GM19351 (cell line): ENCODE data around the gene SEMA4F.

ENCODE experiments used
- ATAC-seq: cut with Tn5 transposase; IDR thresholded peaks from one replicate; pipeline ENCODE4 v1.9.1; 2021; ENCODE audit warnings: mild to moderate bottlenecking, moderate library complexity; ENCODE audit not compliant: unreplicated experiment

Gene SEMA4F

DNA sequence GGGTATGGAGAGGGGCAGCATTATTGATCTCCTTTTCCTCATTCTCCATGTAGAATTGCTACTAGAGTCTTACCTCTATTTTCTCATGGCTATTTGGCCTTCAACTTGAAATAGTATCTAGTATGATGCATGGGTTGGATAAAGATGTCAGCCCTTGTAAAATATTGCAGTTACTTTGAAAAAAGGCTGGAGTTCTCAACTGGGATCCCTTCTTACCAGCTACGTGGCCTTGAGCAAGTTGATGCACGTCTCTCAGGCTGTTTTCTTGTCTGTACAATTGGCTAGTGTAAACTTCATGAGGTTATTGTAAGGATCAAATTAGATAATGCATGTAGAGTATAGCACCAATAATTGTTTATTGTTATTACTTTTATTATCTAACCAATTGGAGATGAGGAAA, 50.2 kb downstream of the SEMA4F start:
- ATAC-seq, result no peak

GRCh38 chr2:74706741-74707140, 52.7 kb downstream of the SEMA4F start:
- no peak for ATAC-seq

DNA sequence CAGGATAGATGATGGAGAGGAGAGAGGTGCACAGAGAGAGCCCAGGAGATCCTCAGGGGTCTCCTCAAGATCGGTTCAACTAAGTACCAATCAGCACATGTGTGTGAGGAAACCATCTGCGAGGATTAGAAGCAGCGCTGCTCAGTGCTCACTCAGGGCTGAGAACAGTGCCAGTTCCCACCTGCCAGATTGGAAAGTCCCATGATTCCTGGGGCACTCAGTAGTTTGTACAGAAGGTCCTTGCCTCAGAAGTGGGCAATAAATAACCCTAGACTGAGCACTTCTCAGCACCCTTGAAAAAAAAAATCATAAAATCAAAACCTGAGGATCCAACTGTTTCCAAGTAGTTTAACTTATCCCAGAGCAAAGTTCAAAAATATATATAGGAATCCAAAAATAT, 53.8 kb downstream of the SEMA4F start:
- ATAC-seq, result no peak

DNA sequence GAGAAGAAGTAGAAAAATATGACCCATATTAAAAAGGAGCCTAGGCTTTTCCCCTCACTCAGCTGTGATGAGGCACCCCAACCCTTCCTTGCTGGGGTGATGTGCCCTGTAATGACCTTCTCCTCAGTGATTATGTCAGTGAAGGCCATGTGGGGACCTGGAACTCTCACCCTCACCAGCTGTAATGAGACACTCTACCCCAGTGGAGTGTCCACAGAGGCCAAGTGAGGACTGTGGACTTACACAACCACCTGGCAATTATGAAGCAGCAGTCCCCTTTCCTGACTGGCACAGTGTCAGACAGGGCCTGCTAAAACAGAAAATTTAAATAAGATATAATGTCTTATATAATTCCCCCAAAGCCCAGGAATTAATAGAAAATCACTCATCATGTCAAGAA, 54.2 kb downstream of the SEMA4F start:
- ATAC-seq, result no peak

GRCh38 chr2:74708883-74709282, 54.8 kb downstream of the SEMA4F start:
- ATAC-seq, result no peak

DNA sequence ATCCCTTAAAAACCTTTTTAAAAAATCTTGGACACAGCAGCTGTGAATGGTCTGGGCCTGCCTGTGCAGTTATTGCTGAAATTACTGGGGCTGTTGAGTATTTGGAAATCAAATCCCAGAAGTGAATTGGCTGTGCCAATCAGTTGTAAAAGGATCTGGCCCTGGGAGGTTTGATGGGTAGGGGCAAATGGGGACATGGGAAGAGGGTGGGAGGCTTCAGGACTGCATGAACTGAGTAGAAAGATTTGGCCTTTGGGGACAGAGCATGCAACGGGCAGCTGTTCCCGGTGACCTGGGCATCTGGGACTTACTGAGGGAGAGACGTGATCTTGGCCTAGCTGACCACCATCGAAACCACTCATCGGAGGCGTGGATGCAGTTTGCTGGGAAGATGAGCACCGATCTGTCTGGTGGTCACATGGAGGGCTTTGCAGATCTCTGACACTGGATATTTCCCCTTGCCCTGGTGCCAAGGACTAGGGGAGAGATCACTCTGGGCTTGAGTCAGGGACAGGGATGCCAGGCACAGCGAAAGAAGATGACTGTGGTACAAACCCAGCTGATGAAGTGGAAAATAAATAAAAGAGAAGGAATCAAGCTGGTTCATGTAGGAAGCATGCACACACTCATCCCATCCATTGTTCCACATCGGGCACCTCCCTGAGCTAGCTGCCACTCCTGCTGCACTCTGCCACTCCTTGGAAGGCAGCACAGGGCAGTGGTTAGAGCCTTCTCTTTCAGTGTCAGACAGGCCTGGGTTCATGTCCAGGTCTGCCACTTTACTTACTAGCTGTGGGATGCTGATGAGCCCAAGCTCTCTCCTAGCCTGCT, 58.4 kb downstream of the SEMA4F start:
- no peak for ATAC-seq

DNA sequence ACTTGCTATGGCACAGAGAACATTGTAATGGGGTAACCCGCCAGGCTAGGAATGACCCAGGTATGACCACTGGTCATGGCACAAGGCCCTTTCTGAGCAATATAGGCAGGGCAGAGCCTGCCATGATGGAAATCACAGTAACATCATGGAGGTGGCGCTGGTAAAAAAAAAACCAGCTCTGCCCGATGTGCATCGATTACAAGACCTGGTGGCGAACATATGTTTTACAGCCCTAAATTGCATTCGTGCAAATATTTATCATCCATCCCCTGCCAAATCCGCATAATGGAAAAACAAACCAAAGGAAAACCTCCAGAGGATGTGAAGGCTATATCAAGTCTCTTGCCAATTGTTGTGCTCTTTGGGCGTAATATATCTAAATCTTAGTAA, 60.6 kb downstream of the SEMA4F start:
- ATAC-seq, result no peak

DNA sequence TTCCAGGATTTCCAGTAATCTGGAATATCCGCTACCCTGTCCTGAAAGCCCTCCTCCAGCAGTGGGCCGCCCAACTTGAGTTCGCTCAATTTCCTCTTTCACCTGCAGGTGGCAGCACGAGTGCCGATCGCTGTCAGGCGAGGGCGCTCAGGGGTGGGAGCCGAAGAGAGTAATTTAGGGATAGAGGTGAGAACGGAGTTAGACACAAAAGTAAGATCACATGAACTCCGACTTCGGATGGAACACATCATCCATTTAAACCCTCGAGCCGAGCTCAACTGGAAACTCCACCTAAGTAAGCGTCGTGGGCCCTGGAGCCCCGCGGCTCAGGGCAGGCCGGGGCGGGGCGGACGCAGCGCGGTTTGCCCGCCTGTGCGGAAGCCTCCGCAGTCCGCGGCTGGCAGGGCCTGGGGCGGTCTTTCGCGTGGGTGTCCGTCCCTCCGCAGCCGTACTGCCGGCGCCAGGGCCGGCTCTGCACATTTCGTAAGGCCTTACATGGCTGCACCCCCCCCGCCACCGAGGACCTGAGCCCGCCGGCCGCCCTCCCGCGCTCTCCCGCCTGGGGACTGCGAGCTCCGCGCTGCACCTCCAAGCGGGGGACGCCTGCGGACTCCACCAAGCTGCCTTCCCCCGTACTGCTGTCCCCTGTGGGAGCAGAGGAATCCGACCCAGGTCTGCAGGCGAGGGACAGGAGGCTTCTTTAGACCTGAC, 61.2 kb downstream of the SEMA4F start:
- ATAC-seq, result peak; percentile 93

DNA sequence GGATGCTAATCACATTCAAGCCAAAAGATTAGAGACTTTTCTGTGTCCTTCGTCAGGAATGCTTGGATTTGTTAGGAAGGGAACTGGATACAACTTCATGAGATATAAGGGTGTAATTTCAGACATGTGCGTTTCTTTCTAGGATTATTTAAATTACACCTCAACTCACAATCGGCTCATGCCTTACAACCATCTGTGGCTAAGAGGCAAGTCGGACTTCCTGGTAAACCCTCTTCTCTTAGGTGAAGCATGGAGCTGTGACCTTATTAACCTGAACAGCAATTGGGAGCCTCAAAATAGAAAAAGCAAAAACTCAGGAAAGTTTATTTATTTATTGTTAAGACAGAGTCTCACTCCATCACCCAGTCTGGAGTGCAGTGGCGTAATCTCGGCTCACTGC, 61.8 kb downstream of the SEMA4F start:
- ATAC-seq, result no peak

DNA sequence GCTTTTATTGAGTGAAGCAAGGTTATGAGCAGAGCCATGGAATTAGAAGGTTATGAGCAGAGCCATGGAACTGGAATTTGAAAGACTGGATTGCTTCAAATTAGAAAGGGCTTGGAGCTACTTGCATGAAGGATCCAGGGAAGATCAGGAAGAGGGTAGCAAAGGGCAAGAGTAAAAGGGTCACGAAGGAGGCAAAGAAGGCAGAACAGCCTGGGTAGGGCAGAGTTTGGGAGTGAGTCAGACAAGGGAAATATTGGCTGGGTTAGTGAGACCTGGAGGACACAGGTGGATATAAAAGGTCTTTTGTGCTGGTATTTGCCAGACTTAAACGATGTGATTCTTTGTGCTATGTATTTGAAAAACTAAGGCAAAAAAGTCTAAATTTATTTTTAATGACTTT, 65.0 kb downstream of the SEMA4F start:
- ATAC-seq, result no peak

GRCh38 chr2:74721316-74721715, 67.3 kb downstream of the SEMA4F start:
- ATAC-seq, result no peak

GRCh38 chr2:74724496-74724895, 70.4 kb downstream of the SEMA4F start:
- no peak for ATAC-seq

DNA sequence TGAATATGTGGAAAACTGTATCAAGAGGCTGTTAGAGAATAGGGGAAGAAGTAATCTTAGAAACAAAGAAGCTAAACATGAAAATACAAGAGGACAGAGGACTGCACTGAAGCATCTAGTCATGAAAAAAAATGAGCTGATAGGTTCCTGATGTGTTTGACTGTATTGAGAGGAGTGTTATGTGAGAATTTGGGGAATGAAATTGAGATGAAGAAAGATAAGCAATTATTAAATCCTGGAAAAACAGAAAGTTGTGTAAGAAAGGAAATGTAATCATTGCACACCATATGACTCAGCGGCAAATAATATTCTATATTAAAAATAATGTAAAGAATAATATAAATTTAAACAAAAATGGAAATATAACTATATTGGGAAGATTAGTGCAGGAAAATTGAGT, 71.2 kb downstream of the SEMA4F start:
- ATAC-seq, result no peak

GRCh38 chr2:74728842-74729241, 74.8 kb downstream of the SEMA4F start:
- ATAC-seq, result no peak

- ATAC-seq, result no peak
Measured at GRCh38 chr2:74730530-74730929, 76.5 kb downstream of the SEMA4F start.
